ENCODE results near the gene ANO9.

Gene ANO9, protein sequence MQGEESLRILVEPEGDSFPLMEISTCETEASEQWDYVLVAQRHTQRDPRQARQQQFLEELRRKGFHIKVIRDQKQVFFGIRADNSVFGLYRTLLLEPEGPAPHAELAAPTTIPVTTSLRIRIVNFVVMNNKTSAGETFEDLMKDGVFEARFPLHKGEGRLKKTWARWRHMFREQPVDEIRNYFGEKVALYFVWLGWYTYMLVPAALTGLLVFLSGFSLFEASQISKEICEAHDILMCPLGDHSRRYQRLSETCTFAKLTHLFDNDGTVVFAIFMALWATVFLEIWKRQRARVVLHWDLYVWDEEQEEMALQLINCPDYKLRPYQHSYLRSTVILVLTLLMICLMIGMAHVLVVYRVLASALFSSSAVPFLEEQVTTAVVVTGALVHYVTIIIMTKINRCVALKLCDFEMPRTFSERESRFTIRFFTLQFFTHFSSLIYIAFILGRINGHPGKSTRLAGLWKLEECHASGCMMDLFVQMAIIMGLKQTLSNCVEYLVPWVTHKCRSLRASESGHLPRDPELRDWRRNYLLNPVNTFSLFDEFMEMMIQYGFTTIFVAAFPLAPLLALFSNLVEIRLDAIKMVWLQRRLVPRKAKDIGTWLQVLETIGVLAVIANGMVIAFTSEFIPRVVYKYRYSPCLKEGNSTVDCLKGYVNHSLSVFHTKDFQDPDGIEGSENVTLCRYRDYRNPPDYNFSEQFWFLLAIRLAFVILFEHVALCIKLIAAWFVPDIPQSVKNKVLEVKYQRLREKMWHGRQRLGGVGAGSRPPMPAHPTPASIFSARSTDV

DNA sequence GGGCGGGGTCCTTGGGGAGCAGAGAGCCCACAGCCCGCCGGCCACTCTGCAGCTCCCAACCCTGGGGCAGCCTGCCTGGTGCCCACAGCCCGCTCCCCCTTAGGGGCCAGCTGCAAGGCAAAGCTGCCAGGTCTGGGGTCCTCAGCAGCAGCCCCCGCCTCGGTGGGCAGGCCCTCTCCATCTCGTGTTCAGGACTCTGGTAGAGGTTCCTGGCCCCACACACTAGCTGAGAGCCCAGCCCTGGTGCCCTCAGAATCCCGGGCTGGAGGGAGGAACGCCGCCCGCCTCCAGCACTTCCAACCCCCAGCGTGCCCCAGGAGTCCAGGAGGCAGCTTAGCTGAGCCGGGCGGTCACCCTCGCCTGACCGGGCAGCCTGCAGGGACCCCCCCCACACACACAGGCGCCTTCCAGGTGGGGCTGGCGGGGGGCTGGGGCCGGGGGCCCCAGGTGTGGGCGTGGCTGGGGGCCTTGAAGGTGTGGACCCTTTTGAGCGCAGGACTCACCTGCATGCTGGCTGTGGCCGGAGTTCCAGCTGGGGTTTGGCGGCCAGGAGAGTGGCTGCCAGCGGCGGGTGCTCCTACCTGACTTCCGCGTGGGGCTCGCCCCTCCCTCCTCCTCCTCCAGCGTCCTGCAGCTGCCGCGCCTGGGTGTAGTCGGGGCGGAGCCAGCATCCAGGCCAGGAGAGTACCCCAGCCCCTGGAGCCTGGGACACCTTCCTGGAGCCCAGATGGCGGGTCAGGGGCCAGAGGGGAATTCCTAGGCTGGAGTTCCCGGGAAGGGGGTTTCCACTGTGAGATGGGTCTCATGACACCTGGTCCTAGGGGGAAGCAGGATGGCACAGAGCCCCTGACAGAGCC, at the start of gene ANO9:
Gene ANO9, minus strand, starts transcription at position 594 of the 857 bp plus-strand sequence. Its CDS starts 85 bp downstream, at position 509.
- TF ChIP-seq, protein P1, sequence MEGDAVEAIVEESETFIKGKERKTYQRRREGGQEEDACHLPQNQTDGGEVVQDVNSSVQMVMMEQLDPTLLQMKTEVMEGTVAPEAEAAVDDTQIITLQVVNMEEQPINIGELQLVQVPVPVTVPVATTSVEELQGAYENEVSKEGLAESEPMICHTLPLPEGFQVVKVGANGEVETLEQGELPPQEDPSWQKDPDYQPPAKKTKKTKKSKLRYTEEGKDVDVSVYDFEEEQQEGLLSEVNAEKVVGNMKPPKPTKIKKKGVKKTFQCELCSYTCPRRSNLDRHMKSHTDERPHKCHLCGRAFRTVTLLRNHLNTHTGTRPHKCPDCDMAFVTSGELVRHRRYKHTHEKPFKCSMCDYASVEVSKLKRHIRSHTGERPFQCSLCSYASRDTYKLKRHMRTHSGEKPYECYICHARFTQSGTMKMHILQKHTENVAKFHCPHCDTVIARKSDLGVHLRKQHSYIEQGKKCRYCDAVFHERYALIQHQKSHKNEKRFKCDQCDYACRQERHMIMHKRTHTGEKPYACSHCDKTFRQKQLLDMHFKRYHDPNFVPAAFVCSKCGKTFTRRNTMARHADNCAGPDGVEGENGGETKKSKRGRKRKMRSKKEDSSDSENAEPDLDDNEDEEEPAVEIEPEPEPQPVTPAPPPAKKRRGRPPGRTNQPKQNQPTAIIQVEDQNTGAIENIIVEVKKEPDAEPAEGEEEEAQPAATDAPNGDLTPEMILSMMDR (IDR thresholded peaks at IDR 0.05; ENCODE audit: control extremely low read depth, extremely low read depth, low read depth, missing control alignments), result no peak
- CTCF ChIA-PET, result interaction anchor here (1.5 to 2.5 kb wide), 2 partner anchors 45 to 77 kb away, joined by 3 to 11 read pairs; no protein-coding TSS in a partner anchor
- DNase-seq (ENCODE audit: extremely low spot score), result peak; percentile 90
- POLR2A ChIA-PET, result no interaction called here

DNA sequence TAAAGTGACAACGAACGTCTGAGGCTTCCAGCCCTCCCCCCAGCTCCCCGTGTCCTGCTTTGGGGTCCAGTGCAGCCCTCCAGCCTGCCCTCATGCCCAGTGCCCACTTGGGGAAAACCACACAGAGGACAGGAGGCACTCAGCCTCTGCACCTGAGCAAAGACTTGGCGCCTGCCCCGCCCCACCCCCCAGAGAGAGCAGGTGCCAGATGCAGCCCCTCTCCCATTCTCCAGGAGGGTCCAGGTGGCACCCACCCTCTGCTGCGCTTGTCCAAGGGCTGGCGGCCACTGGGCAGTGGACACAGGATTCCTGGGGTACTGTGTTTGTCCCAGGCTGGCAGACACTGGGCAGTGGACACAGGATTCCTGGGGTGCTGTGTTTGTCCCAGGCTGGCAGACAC, 49.5 kb upstream of the ANO9 start:
- ChIA-PET POLR2A (no interaction called here), CTCF (no interaction called here)
- no peak for DNase-seq (ENCODE audit: extremely low spot score)
- TF ChIP-seq, protein P1 (IDR thresholded peaks at IDR 0.05; ENCODE audit: control extremely low read depth, extremely low read depth, low read depth, missing control alignments), result no peak

DNA sequence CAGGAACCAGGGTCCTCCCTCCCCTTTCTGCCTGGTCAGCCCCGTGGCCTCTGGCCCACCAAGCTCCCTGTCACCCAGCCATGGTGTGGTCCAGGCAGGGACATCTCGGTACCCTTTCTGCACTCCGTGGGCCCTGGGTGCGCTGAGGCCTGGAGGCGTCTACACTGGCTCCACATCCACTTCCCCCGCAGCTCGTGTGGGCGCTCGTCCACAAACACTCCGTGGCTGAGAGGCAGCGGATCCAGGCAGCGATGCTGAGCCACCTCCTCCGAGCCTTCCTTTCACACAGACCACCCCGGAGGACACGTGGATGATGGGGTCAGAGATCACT, 49.1 kb upstream of the ANO9 start:
- ChIA-PET POLR2A (no interaction called here), CTCF (no interaction called here)
- TF ChIP-seq, protein P1 (IDR thresholded peaks at IDR 0.05; ENCODE audit: control extremely low read depth, extremely low read depth, low read depth, missing control alignments), result no peak
- DNase-seq (ENCODE audit: extremely low spot score), result no peak

DNA sequence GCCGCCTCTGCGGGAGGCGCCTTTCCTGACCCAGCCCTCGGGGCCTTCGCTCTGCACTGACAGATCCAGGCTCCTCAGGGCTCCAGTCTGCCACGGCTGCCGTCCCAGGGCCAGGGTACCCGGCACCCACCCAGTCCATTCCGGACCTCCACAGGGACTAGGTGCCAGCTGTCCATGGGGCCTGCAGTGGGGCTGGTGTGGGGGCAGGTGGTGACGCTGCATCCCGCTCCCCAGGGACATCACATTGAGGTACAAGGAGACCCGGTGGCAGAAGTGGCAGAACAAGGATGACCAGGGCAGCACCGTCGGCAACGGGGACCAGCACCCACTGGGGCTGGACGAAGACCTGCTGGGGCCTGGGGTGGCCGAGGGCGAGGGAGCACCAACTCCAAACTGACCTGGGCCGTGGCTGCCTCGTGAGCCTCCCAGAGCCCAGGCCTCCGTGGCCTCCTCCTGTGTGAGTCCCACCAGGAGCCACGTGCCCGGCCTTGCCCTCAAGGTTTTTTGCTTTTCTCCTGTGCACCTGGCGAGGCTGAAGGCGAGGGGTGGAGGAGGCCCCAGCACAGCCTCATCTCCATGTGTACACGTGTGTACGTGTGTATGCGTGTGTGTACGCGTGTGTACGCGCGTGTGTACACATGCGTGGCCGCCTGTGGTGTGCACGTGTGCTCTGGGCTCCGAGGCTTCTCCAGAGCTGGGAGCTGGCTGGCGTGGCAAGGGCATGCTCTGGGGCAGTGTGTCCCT, 48.5 kb upstream of the ANO9 start:
- TF ChIP-seq, protein P1 (IDR thresholded peaks at IDR 0.05; ENCODE audit: control extremely low read depth, extremely low read depth, low read depth, missing control alignments), result no peak
- no peak for DNase-seq (ENCODE audit: extremely low spot score)
- CTCF ChIA-PET, result no interaction called here
- POLR2A ChIA-PET, result no interaction called here

DNA sequence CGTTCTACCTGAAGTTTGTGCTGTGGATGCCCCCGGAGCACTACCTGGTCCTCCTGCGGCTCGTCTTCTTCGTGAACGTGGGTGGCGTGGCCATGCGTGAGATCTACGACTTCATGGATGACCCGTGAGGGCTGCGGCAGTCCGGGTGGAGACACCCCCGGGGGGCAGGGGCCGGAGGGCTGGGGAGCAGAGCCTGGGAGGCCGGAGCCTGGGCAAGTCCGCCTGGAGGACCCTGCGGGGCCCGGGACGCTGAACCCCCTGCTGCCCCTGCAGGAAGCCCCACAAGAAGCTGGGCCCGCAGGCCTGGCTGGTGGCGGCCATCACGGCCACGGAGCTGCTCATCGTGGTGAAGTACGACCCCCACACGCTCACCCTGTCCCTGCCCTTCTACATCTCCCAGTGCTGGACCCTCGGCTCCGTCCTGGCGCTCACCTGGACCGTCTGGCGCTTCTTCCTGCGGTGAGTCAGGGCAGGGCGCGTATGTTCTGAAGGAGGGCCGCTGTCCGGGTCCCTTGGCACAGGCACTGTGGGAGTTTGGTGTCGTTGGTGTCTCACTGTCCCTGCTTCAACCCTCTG, 47.9 kb upstream of the ANO9 start:
- TF ChIP-seq, protein P1 (IDR thresholded peaks at IDR 0.05; ENCODE audit: control extremely low read depth, extremely low read depth, low read depth, missing control alignments), result no peak
- ChIA-PET CTCF (no interaction called here), POLR2A (no interaction called here)
- DNase-seq (ENCODE audit: extremely low spot score), result no peak
